Tibial nerve (tissue), 4 donors: ENCODE measurements around the gene DHDH. TPM values are rescaled to one million over a fixed set of nuclear protein-coding genes. Genes with fewer than 3 reads are reported as not detected.

Experiments
- DNase-seq, 2 donors: peaks; one replicate each; pipeline ENCODE4 v3.0.0-alpha.2; 2019; ENCODE audit warnings: low spot score in 2 of 2
- H3K27ac ChIP-seq, 4 donors: fragments of 200-600 bp; sonication (generic) in 3 of 4; one replicate each; pipeline ENCODE4 v1.5.1; 2017 to 2019; ENCODE audit warnings: mild to moderate bottlenecking in 1 of 4
- H3K27me3 ChIP-seq, 2 donors: fragments of 200-600 bp; sonication (generic) in 1 of 2; one replicate each; pipeline versions ENCODE4 v1.5.1 to v1.6.0; 2017 to 2019
- H3K36me3 ChIP-seq, 3 donors: fragments of 200-600 bp; sonication (generic); one replicate each; pipeline ENCODE4 v1.5.1; 2018 to 2019
- H3K4me1 ChIP-seq, 4 donors: fragments of 200-600 bp; sonication (generic) in 3 of 4; one replicate each; pipeline ENCODE4 v1.5.1; 2017 to 2019
- H3K4me3 ChIP-seq, 4 donors: fragments of 200-600 bp; sonication (generic) in 3 of 4; one replicate each; pipeline ENCODE4 v1.5.1; 2017 to 2019; ENCODE audit warnings: mild to moderate bottlenecking in 1 of 4, moderate library complexity in 1 of 4
- H3K9me3 ChIP-seq, 4 donors: fragments of 200-600 bp; sonication (generic) in 3 of 4; one replicate each; pipeline ENCODE4 v1.5.1; 2017 to 2019
- CTCF ChIP-seq, 5 experiments: fragments of 200-600 bp in 3 of 5; fragments of 450-650 bp in 2 of 5; sonication (generic) in 3 of 5; IDR thresholded peaks; one replicate each; pipeline ENCODE4 v1.5.1; 2016 to 2019; ENCODE audit warnings: antibody characterized with exemption in 5 of 5, mild to moderate bottlenecking in 3 of 5, moderate library complexity in 2 of 5
- EP300 ChIP-seq, 2 donors: sonication (generic); formaldehyde crosslinking; IDR thresholded peaks; one replicate each; pipeline ENCODE4 v1.6.1; 2017; ENCODE audit warnings: antibody characterized with exemption in 2 of 2, mild to moderate bottlenecking in 1 of 2
- POLR2A ChIP-seq, 2 donors: fragments of 450-650 bp; IDR thresholded peaks; one replicate each; pipeline ENCODE4 v1.6.1; 2017; ENCODE audit warnings: antibody characterized with exemption in 2 of 2, mild to moderate bottlenecking in 2 of 2, moderate library complexity in 2 of 2
- WGBS, 2 donors: methylation state at CpG; one replicate each; pipeline ENCODE4 v1.1.5; 2018; 5-methylcytosine and 5-hydroxymethylcytosine counted together
- total RNA-seq, 4 donors: library from RNA; depleted of rRNA; stranded (reverse); fragments of >200 nt; gene quantifications; one replicate each; pipeline ENCODE4 v1.1.0, GENCODE V29; 2016

DHDH gene
- total RNA-seq, 4 donors from 2014 or later = 1.2 TPM; not detected in 3

- H3K27ac ChIP-seq = no peak overlapping the region
- H3K4me3 ChIP-seq = no peak overlapping the region
- no peaks in the 10 kb centered on the region for H3K9me3 ChIP-seq
- TF ChIP-seq EP300 (IDR thresholded peaks at IDR 0.05) (no peak), POLR2A (IDR thresholded peaks at IDR 0.05) (no peak), CTCF (IDR thresholded peaks at IDR 0.05) (no peak)
- H3K4me1 ChIP-seq = peaks cover 0 to 18% (median 4%) of the 10 kb centered on the region in 4 donors
- peaks cover under 1 to 92% (median 24%) of the 10 kb centered on the region in 3 donors for H3K36me3 ChIP-seq
- H3K27me3 ChIP-seq = no peaks in the 10 kb centered on the region
- WGBS, 2 donors = 87 to 95% methylated on average over 3 of the region's 3 CpGs
- no peak for DNase-seq
Measured at GRCh38 chr19:48986211-48986610, 52.7 kb downstream of the DHDH start.

DNA sequence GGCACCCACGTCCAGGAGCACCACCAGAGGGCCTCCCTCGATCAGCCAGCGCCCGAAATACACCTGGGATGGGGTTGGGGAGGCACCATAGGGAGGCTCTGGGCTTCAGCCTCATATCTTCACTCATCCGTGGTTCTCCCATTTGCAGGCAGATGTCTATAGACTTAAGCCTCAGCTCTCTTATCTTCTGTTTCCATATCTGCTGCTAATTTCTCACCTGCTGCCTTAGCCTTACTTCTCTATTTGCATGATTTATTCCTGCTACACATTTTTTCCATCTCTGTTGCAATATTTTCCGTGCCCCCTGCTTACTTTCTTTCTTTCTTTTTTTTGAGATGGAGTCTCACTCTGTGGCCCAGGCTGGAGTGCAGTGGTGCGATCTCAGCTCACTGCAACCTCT is 53.8 kb downstream of the DHDH start:
- H3K36me3 ChIP-seq = peaks cover 0 to 80% (median 19%) of the 10 kb centered on the region in 3 donors
- WGBS, 2 donors = 85 to 89% methylated on average over 7 of the region's 7 CpGs
- no peak for DNase-seq
- H3K9me3 ChIP-seq = no peaks in the 10 kb centered on the region
- peaks cover 0 to 29% (median 14%) of the 10 kb centered on the region in 4 donors for H3K4me1 ChIP-seq
- H3K4me3 ChIP-seq = no peak overlapping the region
- H3K27me3 ChIP-seq = no peaks in the 10 kb centered on the region
- no peak for TF ChIP-seq CTCF (IDR thresholded peaks at IDR 0.05)
- no peak for TF ChIP-seq EP300 (IDR thresholded peaks at IDR 0.05)
- H3K27ac ChIP-seq = no peak overlapping the region

DNA sequence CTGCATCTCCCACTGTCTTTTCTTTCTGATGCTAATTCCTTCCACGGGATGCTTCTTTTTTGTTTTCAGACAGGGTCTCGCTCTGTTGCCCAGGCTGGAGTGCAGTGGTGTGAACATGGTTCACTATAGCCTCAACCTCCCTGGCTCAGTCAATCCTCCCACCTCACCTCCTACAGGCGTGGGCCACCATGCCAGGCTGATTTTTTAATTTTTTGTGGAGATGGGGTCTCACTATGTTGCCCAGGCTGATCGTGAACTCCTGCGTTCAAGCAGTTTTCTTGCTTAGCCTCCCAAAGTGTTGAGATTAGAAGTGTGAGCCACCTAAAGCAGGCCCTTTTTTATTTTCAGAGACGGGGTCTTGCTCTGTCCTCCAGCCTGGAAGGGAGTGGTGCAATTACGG is 54.8 kb downstream of the DHDH start:
- peaks cover 0 to 71% (median 17%) of the 10 kb centered on the region in 3 donors for H3K36me3 ChIP-seq
- no peaks in the 10 kb centered on the region for H3K9me3 ChIP-seq
- peaks cover 0 to 29% (median 14%) of the 10 kb centered on the region in 4 donors for H3K4me1 ChIP-seq
- H3K4me3 ChIP-seq = no peak overlapping the region
- DNase-seq = no peak
- WGBS, 2 donors = 95 to 96% methylated on average over 7 of the region's 7 CpGs
- H3K27ac ChIP-seq = no peak overlapping the region
- TF ChIP-seq EP300 (IDR thresholded peaks at IDR 0.05) = no peak
- no peak for TF ChIP-seq CTCF (IDR thresholded peaks at IDR 0.05)
- H3K27me3 ChIP-seq = no peaks in the 10 kb centered on the region

- peaks cover 0 to 65% (median 13%) of the 10 kb centered on the region in 3 donors for H3K36me3 ChIP-seq
Measured at GRCh38 chr19:48988860-48989259, 55.4 kb downstream of the DHDH start.

DNA sequence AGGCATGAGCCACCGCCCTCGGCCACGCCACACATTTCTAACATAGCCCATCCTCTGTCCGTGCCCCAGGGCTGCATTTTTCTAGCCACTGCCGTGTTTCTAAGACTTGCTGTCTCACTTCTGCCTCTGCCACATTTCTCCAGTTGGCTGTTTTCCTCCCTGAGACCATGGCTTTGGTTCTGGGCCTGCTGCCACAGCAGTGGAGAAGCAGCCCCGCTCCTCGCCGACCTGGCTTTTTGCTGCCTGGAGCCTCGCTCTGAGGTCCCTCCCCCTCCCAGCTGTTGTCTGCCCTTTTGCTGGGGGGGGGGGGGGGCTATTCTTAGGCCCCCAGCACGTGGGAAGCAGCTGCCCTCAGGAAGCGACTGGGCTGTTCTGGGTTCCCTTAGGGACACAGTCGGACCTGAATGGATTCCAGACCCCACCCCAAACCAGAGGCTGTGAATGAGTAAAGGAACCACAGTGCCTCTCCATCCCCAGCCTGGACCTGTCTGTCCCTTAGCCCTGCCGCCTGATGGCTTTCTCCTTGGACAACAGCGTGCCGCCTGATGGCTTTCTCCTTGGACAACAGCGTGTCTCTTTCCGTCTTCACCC is 56.3 kb downstream of the DHDH start:
- 67 to 69% methylated on average over 17 of the region's 17 CpGs for WGBS, 2 donors
- H3K9me3 ChIP-seq = no peaks in the 10 kb centered on the region
- H3K4me3 ChIP-seq = no peak overlapping the region
- H3K27ac ChIP-seq = no peak overlapping the region
- H3K27me3 ChIP-seq = no peaks in the 10 kb centered on the region
- peaks cover 0 to 38% (median 23%) of the 10 kb centered on the region in 4 donors for H3K4me1 ChIP-seq
- peaks cover 0 to 56% (median 13%) of the 10 kb centered on the region in 3 donors for H3K36me3 ChIP-seq
- no peak for DNase-seq
- TF ChIP-seq CTCF (IDR thresholded peaks at IDR 0.05) (no peak), EP300 (IDR thresholded peaks at IDR 0.05) (no peak), POLR2A (IDR thresholded peaks at IDR 0.05) (no peak)

More at GRCh38 chr19:48988860-48989259, 55.4 kb downstream of the DHDH start:
- Histone ChIP-seq H3K9me3 (no peaks in the 10 kb centered on the region), H3K27me3 (no peaks in the 10 kb centered on the region), H3K27ac (no peak overlapping the region), H3K4me1 (peaks cover 0 to 29% (median 14%) of the 10 kb centered on the region in 4 donors), H3K4me3 (no peak overlapping the region)
- no peak for DNase-seq
- TF ChIP-seq POLR2A (IDR thresholded peaks at IDR 0.05) = no peak
- TF ChIP-seq EP300 (IDR thresholded peaks at IDR 0.05) = no peak
- 91 to 95% methylated on average over 9 of the region's 9 CpGs for WGBS, 2 donors
